NCI-H2227 treated with DMSO at 0.1 percent for 48 hours (cell line): ENCODE data around the gene CARHSP1.
A peak's percentile ranks its signal among the peaks of the same experiment; 100 is the strongest.
"Not testable (repeated sequence)": the region's sequence is repeated elsewhere in the genome, so short reads cannot be mapped to it uniquely, and the experiment has no call there.

ENCODE experiments used
- DNase-seq: peaks from one replicate; lab custom pipeline; 2025; lab: John Stamatoyannopoulos, UW

The CARHSP1 gene

DNA sequence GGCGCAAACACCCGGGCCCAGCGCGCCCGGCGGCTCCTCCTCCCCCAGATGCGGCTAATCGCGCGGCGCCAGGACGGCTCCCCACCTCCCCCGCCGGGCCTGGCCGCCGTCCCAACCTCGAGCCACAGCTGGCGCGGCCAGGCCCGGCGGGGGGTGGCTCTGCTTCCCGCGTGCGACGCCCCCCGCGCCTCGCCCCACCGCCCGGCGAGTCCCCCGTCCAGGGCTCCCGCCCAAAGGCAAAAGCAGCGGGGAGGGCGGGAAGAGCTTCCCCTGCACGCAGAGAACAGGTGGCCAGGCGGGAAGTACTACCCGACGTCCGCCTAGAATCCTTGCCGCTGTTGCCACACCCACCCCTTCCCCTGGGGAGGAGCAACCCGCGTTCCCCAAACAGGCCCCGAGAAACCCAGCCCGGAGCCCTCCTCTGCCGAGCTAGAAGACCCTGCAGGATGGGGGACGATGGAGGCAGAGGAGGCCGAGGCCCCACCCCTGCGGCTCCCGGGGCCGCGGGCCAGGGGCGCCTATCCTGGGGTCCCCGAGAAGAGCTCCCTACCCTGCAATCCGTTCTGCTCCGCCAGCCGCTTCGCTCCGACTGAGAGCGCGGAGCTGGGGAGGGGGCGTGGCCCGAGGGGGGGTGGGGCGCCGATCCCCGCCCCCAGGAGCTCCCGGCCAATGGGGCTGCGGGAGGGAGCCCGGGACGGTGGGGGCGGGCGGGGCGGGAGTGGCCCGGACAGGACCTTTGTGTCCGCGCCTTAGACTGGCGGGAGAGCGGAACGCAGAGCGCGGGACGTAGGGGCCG lies at the start of gene CARHSP1:
CARHSP1 (minus strand) TSS at position 591 of the 796 bp plus-strand sequence. CDS start 9,678 bp downstream, outside the sequence.
- DNase-seq: peak; percentile 92

DNA sequence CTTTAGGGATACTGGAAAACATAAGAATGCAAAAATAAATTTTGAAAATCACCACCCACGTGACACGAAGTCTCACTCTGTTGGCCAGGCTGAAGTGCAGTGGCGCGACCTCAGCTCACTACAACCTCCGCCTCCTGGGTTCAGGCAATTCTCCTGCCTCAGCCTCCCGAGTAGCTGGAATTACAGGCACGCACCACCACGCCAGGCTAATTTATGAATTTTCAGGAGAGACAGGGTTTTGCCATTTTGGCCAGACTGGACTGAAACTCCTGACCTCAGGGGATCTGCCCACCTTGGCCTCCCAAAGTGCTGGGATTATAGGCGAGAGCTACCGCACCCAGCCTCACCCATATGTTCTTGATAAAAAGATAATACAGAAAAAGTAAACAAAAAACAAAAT lies 48.5 kb upstream of the CARHSP1 start:
- not testable (repeated sequence) for DNase-seq

DNA sequence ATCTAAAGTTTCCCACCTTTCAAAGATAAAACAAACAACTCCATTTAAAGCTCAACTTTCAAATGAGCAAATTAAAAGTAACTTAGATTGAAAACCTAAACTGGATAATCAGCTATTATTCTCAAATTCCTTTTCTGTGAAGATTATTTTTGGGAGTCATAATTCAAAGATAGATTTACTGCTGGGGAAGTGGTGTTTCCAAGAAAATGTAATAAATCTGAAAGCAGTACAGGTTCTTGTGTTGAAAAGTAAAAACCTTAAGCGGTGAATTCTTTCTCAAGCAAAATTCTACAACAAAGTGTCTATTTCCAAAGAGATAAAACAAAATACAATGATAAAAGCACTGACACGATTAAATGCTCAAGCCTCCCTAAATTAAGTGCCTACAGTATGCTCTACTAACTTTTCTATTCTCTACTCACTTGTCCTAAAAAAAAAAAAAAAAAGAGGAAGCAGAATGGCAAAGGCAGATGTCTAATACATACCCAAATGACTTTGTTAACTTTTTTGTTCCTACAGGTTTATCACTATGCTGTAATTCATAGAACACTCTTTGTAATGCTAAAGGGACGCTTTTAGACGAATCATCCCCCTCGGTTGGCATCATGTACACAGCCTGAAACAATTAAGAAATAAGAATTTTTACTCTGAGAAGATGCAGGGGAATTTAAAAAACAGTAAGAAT lies 47.9 kb upstream of the CARHSP1 start:
- DNase-seq: no peak

DNA sequence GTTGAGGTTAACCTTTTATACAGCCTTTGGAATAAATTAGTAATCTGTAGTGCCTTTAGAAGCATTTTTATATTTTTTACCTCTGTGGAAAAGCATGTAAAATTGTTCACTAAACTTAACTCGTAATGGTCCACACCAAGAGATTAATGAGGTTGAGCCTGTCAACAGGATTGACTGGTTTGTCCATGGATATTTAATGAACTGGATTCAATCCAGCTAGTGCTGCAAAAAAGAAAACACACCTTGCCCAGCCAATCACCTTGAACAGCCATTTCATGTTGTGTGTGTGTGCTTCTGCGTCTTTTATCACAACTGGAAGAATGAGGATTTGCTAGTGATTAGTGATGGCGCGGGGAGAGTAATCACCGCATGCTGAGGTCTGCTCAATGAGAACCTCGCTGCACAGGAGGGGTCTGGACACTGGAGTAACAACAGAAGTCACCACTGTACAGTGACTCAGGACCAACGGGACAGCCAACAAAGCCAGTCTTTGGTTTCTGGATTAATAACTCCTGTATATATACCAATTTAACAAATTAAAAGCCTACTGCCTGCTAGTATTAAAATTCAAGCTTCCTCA lies 47.0 kb upstream of the CARHSP1 start:
- no peak for DNase-seq

DNA sequence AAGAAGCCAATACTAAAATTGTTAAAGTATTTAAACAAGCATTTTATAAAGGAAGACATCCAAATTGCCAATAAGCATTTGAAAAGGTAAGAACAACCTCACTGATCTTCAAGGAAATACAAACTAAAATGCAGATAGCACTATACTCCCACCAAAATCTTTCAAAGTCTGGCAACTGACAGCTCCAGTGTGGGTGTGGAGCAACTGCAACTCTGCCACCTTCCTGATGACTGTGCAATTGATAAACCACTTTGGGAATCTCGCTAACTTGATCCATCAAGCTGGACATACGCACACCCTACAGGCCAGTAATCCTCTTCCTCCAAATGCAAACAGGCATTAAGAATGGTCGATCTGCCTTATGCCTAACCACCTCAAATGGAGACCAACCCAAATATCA lies 45.3 kb upstream of the CARHSP1 start:
- no peak for DNase-seq

DNA sequence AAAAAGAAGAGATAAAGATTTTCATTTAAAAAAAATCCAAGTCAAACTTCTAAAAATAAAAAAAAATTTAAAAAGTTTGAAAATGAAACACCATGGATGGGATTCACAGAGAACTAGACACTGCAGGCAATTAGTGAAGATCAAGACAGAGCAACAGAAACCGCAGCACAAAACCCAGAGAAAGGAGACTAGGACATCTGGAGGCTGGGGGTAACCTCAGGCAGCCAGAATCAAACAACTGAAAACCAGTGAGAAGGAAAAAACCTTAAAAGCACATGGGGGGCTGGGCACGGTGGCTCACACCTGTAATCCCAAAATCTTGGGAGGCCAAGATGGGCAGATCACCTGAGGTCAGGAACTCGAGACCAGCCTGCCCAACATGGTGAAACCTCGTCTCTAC lies 44.0 kb upstream of the CARHSP1 start:
- DNase-seq: no peak

DNA sequence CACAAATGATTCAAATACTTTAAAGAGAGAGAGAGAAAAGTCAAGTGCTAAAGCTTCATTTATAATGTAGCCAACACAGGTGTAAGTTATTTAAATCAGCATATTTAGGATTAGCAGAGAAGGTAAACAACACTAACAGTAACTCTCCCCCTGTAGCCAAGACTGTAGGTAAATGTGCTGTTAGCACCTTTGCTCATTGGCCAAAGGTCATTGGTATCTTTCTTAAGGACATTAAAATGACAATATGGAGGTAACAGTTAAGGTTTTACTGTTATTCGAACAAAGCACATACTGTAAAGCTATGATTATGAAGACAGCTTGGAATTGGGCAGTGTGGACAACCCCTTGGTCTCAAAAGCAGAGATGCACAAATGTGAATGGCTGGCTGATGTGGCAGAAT lies 42.0 kb upstream of the CARHSP1 start:
- no peak for DNase-seq

DNA sequence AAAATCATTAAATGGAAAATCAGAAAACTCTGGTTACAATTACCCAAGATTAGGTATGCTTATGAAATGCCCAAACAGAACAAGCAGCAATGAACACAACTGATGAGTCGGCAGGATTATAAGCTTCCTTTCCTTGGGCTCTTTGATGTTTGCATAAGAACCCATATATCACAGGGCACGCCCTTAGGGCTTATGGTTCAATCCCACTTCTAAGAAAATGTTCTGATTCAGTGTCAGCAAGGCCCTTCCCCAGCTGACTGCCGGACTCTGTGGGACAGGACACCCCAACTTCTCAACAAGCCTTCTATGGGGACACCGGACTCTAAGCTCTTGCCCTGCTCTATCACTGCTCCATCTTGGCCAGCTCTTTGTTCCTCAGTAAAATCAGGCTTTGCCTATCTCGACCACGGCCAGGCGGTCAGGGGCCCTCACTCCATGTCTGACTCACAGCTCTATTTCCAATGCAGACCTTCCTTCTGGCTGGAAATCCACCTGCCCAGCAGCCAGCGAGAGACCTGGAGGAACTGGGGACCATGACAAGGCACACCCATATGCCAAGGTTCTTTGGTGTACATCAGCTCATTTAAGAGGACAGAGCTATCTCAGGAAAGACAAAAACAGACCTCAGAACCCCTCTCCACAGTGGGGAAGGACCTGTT lies 40.1 kb upstream of the CARHSP1 start:
- no peak for DNase-seq

DNA sequence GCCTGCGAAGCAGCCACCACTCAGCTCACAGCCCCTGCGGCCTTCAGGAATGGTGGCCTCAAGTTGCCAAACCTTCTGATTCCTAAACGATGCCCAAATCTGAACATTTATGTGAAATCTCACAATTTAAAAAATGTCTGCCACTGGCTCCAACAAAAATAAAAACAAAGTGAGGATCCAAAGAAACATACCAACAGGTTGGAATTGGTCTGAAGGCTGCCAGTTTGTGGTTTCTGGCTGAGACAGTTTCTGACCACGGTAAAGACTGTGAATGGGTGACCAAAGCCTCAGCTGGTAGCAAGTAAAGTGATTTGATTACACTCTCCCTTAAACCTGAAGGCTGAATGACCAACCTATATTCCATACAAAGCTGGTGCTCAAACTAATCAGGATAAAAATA lies 38.3 kb upstream of the CARHSP1 start:
- no peak for DNase-seq

DNA sequence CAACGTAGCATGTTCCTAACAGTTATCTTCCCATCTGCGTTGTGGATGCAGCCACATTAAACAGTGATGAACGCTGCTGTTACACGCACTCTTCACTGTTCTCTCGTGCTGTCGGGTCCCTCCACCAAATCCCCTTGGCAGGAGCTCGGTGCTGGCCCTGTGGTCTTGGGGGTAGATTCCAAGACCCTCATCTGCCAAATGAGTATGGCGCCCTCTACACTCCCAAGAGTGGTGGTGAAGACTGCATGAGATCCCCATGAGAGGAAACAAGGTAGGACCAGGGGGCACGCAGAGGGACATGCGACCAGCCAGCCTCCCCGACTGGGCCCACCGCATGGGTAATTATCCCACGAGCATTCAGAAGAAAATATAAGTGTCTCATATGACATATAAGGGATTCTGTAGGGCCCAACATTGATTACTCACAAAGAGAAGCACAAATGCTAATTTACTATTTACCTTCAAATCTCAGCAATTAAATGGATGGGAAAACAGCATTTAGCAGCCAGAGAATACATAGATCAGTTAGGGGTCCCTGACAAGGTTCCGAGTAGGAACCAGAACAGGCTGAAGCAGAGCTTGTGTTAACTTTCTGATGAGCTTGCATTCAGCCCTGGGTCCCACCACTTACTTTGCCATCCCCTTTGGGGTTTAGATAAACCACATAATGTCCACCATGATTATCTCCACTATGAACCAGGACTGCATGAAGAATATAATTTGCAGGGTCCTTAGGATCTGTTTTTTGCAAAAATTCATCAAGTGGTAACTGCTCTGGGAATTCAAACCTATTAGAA lies 37.2 kb upstream of the CARHSP1 start:
- DNase-seq: no peak

DNA sequence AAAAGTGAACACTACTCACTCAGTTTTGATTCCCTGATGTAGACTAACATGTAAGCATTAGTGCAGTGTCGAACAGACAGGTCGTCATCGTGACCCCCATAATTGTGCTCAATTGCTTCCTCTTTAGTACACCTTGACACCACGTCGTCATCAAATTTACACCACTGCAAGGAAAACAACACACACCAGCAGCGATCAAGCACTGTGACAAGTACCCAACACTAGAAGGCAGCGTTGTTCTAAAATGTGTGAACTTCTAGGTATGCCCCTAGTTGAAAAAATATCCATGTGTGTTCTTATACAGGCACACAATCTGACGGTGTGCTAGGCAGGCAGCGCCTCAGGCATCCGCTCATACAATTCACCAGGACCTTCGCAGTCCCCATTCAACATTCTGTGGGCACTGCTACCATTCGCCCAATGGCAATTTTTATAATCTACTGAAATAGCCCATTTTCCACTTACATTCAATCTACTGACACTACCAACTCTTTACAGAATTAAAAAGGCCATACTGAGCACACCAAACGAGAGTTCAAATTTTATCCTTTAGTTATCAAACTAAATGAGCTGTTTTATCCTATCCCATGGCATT lies 36.5 kb upstream of the CARHSP1 start:
- DNase-seq: peak; percentile 5

DNA sequence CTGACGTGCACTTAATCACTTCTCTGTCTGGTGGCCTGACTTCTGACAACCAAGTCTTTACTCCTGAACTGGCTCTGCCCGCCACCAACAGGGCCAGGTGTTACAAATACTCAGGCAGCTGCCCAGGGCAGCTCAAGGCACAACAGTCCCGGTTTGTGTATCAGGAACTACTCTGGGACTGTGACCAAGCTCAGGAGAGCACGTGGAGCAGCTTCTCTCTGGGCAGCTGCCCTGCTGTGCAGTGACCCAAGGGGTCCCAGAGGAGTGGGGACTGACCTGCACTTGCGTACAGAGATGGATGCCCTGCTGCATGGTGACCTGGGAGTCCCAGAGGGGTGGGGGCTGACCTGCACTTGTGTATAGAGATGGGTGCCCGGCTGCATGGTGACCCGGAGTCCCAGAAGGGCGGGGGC lies 35.2 kb upstream of the CARHSP1 start:
- no peak for DNase-seq

DNA sequence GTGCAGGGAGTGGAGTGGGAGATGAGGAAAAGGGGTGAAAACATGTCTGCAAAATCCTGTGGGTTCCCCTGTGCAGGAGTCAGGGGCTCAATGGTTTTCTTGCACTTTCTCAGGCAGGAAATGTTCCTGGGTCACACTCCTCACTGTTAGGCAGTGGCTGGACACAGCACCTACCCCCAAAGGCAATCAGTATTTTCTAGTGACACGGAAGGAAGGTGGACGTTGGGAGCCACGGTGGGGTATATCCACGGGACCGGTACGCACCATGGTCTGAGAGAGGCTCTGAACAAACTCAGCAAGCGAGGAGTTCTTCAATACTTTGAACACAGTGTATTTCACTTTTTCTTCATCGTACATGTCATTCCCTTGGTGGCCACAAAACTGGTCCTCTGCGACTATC lies 34.2 kb upstream of the CARHSP1 start:
- no peak for DNase-seq

DNA sequence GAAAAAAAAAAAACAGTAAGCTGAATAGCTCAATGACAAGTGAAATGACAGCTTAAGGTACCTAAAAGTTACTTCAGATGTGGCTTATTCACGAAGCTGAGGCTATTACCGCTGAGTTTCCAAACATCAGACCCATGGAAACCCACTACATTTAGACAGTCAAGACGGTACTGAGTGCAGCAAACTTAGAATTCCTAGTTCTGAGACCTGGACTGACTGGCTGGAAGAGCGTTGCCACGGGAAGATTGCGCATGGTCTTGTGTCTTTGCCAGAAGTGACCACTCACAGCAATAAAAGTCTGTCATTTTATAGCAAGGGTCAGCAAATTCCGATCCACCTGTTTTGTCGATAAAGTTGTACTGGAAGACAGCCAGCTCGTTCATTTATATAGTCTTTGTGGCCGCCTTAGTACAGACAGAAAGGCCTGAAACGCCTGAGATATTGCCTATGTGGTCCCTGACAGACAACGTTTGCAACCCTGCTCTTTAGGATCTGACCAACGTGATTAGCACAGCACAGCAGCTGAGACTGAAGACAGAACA lies 32.6 kb upstream of the CARHSP1 start:
- DNase-seq: no peak

DNA sequence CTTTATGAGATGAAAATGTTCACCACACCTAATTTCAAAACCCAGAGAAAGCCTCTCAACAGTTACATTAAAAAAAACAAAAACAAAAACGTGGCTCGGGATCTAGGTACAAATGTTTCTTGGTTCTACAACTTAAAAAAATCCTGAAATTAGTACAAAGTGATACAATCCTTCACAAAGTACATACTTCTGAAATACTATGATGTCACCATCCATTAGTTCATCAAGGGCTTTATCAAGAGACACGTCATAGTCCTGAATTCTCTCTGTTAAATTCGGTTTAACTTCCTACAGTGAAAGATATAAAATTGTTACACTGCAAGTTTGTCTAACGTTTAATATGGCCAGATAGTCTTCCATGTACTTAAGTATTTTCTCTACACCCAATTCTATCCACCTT lies 31.5 kb upstream of the CARHSP1 start:
- DNase-seq: no peak

DNA sequence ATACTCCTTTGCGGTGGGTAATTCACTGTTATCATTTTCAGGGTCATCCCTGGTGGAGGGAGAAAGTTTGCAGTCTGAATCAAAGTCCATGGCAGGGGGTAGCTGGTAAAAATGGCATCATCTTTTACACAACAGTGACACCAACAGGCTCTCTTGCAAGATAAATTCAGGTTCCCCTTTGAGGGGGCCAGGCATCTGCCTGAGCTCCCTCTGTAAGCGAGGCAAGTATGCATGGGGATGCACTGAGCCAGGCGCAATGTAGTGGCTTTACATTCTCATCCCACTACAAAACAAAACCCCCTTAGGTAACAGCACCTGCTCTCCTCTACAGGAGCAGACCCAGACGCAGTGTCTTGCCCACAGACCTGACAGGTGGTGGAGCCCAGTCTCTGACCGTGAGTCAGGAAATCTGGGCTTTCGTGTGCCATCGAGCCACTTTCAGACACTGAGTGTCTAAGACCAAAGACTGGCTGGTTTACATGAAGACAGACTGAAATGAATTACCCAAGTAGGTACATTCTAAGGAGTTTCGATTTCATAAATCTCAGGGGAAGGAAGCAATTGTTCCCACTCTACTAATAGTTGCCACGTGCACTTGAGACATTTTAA lies 31.0 kb upstream of the CARHSP1 start:
- DNase-seq: no peak

DNA sequence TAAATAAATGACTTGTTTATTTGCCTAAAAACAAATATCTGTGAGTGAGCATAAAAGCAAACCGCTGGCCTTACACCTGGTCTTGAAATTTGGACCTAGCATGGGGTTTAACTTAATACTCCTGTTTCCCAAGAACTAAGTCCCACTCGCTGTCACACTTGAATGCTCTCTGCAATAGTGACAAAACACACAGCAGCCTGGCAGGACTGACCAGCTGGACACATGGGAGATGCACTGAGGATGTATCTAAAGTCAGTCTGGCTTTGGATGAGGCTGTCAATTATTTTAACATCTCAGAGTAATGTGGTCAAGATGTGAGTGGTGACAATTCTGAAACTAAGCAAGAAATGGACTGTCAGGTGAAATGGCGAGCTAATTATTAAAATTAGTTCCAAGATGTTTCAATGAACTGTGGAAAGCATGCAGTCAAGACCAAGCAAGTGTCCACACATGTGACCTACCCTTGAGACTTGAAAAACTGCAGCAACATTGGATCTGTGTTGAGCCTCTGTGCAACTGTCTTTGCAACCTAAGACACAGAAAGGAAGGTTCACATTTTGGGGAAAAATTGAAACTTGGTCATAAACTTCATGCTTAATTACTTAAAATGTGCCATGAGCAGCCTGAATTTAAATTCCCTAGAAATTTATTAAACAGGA lies 30.0 kb upstream of the CARHSP1 start:
- DNase-seq: no peak

DNA sequence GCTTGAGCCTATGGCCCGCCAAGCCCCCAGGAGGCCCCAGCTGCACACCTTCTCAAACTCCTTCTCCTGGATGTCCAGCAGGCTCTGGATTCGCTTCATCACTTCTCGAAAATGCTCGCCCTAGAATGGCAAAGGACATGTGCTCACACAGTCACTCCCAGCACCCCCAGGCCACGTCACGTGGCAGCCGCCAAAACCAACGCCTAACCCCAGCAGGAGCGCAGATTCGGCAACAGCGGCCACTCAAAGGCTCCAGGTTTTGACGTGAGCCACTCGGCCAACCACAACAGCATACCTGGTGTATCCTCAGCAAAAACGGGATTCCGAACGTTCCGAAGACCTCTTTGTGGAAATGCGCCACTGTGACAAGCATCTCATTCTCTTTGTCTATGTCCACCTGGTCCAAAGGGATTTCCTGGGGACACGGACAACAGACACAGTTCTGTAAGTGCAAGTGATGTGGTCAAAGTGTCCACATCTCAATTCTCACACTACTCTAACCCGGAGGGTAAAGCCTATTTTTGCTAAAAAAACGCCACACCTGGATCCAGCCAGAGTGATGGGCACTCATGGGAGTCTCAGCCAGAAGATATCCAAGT lies 26.0 kb upstream of the CARHSP1 start:
- DNase-seq: no peak

DNA sequence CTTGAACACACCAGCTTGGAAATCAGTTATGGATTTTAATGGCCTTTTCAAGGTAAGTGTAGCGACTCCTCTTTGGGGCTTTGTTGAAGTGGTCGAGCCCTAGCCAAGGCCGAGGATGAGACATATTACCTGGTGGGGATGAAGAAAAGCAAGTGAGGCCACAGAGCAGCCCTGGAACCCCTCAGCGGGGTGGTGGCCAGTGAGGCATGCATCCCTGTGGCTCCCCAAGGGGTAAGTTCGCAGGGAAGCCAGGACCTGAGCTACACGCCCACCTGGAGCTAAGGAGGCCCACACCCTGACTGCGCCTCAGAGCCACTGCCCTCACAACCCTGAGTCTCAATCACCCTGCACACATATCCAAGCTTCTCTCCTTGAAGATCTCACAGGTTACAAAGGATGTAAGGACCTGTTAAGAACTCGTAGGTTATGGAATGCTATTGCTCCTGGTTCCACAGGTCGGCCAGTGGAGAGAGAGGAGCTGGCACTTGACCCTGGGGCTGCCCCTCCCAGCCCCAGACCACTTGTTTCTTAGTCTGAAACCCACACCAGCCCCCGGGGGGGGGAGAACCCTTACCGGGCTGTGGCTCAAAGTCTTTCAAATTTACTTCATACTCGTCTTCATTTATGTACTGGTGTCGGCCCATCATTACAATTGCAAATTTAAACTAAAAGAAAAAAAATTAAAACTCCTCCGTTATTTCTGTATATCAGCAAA lies 25.3 kb upstream of the CARHSP1 start:
- DNase-seq: no peak
